HUES48 (cell line): ENCODE measurements around the gene AK4.

Experiments
- H3K27ac ChIP-seq: one replicate; pipeline ENCODE4 v1.7.0; 2013; ENCODE audit warnings: low read depth, low read length, inconsistent platforms
- H3K27me3 ChIP-seq: 2 replicates; pipeline ENCODE4 v1.6.1; 2013; ENCODE audit warnings: mild to moderate bottlenecking, low read length; ENCODE audit not compliant: control insufficient read depth, insufficient read depth
- H3K36me3 ChIP-seq: 2 replicates; pipeline ENCODE4 v1.6.1; 2013; ENCODE audit warnings: low read length; ENCODE audit not compliant: control insufficient read depth, insufficient read depth
- H3K4me1 ChIP-seq: 2 replicates; pipeline ENCODE4 v1.6.1; 2013; ENCODE audit warnings: mild to moderate bottlenecking, low read length; ENCODE audit not compliant: control insufficient read depth, insufficient read depth
- H3K4me3 ChIP-seq: 2 replicates; pipeline ENCODE4 v1.5.1; 2013; ENCODE audit warnings: mild to moderate bottlenecking, low read depth, low read length
- H3K9ac ChIP-seq: 2 replicates; pipeline ENCODE4 v1.6.1; 2013; ENCODE audit warnings: mild to moderate bottlenecking, low read depth, low read length, moderate library complexity
- H3K9me3 ChIP-seq: 2 replicates; pipeline ENCODE4 v1.6.1; 2013; ENCODE audit warnings: low read length; ENCODE audit not compliant: control insufficient read depth, insufficient read depth

AK4 gene

DNA sequence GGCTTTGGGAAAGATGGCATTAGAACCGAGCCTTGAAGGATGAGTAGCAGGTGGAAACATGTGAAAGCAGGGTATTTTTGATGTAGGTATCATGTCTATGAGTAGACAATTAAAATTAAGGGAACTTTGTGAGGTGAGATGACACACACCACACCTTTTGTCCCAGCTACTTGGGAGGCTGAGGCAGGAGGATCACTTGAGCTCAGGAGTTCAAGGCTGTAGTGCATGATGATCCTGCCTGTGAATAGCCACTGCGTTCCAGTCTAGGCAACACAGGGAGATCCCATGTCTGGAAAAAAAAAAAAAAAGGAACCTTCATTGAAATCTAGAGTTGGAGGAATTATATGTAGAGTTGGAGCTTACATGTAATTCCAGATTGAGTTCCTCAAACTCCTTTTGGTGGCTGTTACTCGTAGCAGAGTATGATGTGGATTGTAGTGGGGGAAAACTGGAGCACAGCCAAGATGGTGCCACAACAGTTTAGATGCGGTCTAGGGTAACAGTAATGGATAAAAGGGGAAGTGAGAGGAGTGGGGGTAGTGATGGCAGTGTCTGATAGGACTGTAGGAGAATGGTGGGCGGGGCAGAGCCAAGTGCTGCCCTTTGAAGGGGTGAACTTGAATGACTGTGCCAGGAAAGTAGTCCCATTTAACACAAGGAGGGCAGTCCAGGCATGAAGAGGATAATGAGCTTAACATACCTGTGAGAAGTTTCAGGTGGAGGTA is 17.4 kb downstream of the AK4 start:
- H3K27ac ChIP-seq, result no peak overlapping the region

DNA sequence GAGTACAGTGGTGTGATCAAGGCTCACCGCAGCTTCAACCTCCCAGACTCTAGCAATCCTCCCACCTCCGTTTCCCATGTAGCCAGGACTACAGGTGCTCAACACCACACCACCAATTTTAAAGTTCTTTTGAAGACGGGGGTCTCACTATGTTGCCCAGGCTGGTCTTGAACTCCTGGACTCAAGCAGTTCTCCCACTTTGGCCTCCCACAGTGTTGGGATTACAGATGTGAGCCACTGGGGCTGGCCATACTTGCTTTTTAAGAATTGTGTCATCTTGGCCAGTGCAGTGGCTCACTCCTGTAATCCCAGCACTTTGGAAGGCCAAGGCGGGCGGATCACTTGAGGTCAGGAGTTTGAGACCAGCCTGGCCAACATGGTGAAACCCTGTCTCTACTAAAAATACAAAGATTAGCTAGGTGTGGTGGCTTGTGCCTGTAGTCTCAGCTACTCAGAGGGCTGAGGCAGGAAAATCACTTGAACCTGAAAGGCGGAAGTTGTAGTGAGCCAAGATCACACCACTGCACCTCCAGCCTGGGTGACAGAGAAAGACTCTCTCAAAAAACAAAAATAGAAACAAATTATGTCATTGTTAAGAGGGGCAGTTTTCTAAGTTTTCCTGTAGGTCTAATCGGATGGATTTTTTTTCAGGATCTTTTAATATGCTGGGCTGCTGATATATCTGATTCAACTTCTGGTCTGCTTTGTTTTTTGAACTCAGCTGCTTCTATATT is 18.7 kb downstream of the AK4 start:
- H3K27ac ChIP-seq, result no peak overlapping the region
- no peak overlapping the region for H3K4me3 ChIP-seq
- no peaks in the 10 kb centered on the region for H3K9me3 ChIP-seq
- H3K27me3 ChIP-seq, result no peaks in the 10 kb centered on the region
- H3K4me1 ChIP-seq, result peaks cover 26% of the 10 kb centered on the region
- H3K36me3 ChIP-seq, result no peaks in the 10 kb centered on the region
- no peak overlapping the region for H3K9ac ChIP-seq

More for the DNA sequence above, 17.4 kb downstream of the AK4 start:
- Histone ChIP-seq H3K4me3 (no peak overlapping the region), H3K9ac (no peak overlapping the region), H3K27me3 (no peaks in the 10 kb centered on the region), H3K36me3 (no peaks in the 10 kb centered on the region), H3K4me1 (peaks cover 26% of the 10 kb centered on the region), H3K9me3 (no peaks in the 10 kb centered on the region)

DNA sequence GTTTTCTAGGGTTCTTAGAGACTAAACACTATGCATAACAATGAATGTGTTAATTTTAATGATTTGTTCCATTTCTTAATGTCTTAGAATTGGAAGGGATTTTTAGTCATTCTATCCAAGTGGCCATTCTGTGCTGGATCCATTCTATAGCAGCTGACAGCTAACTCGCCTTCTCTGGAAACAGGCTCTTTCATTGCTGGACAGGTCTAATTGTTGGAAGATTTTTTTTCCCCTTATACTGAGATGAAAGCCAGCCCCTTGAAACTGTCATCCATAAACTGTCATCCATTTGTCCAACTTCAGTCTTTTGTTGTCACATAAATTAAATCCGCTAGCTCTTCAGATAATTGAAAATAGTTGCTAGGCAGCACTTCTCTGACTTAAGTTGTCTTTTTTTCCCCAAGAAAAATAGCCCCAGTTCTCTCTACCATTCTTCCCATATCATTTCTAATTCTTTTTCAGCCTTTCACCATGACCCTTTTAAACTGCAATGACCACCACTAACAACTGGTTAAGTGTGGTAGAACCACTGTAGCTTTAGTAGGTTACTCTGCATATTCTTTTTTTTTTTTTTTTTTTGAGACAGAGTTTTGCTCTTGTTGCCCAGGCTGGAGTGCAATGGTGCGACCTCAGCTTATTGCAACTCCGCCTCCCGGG is 19.7 kb downstream of the AK4 start:
- Histone ChIP-seq H3K27me3 (no peaks in the 10 kb centered on the region), H3K27ac (no peak overlapping the region), H3K36me3 (no peaks in the 10 kb centered on the region), H3K4me3 (no peak overlapping the region), H3K9me3 (no peaks in the 10 kb centered on the region), H3K9ac (no peak overlapping the region), H3K4me1 (peaks cover 26% of the 10 kb centered on the region)

DNA sequence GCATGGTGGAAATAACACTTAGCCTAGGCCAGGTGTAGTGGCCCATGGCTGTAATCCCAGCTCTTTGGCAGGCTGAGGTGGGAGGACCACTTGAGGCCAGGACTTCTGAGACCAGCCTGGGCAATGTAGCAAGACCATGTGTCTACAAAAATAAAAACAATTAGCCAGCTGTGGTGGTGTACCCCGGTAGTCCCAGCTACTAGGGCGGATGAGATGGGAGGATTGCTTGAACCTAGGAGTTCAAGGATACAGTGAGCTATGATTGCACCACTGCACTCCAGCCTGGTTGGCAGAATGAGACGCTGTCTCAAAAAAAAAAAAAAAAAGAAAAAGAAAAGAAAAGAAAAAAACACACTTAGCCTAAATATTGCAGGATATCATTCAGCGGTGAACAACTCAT is 20.9 kb downstream of the AK4 start:
- no peaks in the 10 kb centered on the region for H3K27me3 ChIP-seq

DNA sequence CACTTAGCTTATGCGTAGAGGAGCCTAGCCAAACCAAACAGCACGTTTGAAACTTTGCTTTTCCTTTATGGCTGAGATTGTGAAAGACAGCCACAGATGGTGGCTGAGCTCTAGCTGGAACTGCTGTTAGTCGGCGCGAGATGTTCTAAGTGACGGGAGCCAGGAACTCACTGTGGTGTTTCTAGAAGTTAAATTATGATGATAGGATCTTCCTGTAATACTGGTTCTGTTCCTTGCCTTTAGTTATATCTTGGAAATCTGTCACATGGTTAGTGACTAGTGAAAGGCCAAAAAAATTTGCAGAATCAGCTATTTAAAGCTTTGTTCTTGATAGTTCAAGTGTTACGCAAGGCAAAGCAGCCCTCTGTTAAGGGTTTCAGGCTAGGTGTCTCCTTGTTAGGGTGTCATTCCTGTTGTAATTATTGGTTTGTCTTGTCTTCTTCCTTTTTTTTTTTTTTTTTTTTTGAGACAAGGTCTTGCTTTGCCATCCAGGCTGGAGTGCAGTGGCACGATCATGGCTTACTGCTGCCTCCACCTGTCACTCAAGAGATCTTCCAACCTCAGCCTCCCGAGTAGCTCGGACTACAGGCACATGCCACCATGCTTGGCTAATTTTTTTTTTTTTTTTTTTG is 22.6 kb downstream of the AK4 start:
- H3K4me1 ChIP-seq, result peaks cover 32% of the 10 kb centered on the region
- no peaks in the 10 kb centered on the region for H3K27me3 ChIP-seq
- H3K36me3 ChIP-seq, result no peaks in the 10 kb centered on the region
- H3K9ac ChIP-seq, result no peak overlapping the region
- H3K4me3 ChIP-seq, result no peak overlapping the region
- H3K9me3 ChIP-seq, result no peaks in the 10 kb centered on the region
- H3K27ac ChIP-seq, result no peak overlapping the region

More for the DNA sequence above, 20.9 kb downstream of the AK4 start:
- no peaks in the 10 kb centered on the region for H3K9me3 ChIP-seq
- no peak overlapping the region for H3K27ac ChIP-seq
- no peak overlapping the region for H3K9ac ChIP-seq
- no peak overlapping the region for H3K4me3 ChIP-seq
- no peaks in the 10 kb centered on the region for H3K36me3 ChIP-seq
- H3K4me1 ChIP-seq, result peaks cover 26% of the 10 kb centered on the region

DNA sequence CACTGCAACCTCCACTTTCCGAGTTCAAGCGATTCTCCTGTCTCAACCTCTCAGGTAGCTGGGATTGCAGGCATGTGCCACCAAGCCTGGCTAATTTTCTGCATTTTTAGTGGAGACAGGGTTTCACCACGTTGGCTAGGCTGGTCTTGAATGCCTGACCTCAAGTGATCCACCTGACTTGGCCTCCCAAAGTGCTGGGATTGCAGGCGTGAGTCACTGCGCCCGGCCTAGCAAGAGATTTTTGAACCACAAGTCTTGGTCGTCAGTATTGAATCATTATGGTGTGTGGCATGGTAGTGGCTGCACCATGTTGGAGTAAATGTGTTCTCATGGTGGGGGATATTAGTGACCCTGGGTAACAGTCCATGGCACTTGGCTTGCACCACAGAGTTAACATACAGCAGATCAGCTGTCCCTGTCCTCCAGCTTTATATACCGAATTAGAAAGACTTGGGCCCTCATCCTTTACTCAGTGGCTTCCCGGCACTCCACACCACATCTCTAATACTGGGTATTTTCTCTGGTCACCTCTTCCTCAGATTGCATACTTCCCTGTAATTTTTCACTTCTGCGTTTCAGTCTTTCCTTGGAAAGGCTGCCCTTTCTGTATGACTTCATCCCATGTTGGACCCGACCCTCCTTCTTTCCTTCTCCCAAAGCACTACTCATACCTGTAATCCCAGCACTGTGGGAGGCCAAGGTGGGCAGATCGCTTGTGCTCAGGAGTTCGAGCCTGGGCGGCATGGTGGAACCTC is 25.1 kb downstream of the AK4 start:
- no peak overlapping the region for H3K27ac ChIP-seq
- no peak overlapping the region for H3K4me3 ChIP-seq
- H3K27me3 ChIP-seq, result no peaks in the 10 kb centered on the region
- peaks cover 37% of the 10 kb centered on the region for H3K4me1 ChIP-seq
- H3K36me3 ChIP-seq, result no peaks in the 10 kb centered on the region
- H3K9me3 ChIP-seq, result no peaks in the 10 kb centered on the region
- H3K9ac ChIP-seq, result no peak overlapping the region

DNA sequence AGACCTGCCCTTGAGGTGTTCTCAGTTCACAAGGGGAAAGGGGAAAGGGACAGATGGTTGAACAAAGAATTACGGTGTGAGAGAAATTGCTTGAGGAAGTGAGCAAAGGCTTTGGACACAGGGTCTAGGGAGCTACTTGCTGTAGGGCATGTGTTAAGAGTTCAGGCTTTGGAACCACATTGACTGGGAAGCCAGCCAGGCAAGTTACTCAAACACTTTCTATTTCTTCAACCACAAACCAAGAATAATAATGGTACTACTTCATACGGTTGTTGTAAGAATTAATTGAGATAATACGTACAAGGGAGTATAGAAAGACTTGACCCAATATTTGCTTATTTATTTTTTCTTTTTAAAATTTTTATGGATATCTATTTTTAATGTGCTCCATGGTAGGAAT is 26.6 kb downstream of the AK4 start:
- Histone ChIP-seq H3K4me3 (no peak overlapping the region), H3K9ac (no peak overlapping the region), H3K9me3 (no peaks in the 10 kb centered on the region), H3K27me3 (no peaks in the 10 kb centered on the region), H3K27ac (no peak overlapping the region), H3K4me1 (peaks cover 37% of the 10 kb centered on the region), H3K36me3 (no peaks in the 10 kb centered on the region)

DNA sequence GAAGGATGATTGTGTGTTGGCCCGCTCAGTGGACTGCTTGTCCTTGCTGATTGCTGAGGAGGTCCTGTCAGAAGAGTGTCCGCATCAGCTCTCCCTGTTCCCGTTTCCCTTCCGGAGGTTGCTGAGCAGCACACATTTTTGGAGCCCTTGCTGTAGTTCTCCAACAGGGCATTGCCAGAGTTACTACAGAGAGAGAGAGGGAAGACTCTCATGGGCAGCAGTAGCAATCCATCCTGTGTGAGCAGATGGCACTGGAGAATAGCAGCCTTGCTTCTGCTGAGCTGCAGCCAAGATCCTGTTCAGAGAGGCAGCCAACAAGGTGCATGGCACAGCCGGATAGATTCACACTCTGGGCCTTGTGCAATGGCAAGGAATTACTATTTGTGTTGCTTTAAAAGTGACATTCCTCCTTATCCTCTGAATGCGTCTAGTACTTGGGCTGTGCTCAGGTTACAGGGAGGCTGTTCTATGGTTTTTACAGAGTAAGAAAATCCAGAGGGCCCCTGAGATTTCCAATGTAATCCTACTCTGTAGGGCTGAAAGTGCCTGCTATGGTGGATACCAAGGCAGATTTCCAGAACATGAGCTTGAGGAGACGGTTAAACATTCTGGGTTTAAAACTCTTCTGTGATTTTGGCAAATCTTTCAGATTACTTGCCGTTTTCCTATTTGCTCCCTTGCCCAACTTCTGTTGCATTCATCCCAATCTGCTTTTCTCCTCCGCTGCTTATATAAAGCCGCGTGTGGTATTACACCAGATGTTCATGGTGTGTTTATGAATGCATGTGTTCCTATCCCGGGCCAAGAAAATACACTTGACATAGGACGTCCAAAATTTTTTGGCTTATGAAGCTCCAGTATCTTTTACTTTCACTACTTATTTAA is 27.4 kb downstream of the AK4 start:
- H3K4me1 ChIP-seq, result peaks cover 37% of the 10 kb centered on the region
- H3K36me3 ChIP-seq, result no peaks in the 10 kb centered on the region
- H3K4me3 ChIP-seq, result no peak overlapping the region
- no peak overlapping the region for H3K9ac ChIP-seq
- no peaks in the 10 kb centered on the region for H3K27me3 ChIP-seq
- H3K9me3 ChIP-seq, result no peaks in the 10 kb centered on the region
- no peak overlapping the region for H3K27ac ChIP-seq

DNA sequence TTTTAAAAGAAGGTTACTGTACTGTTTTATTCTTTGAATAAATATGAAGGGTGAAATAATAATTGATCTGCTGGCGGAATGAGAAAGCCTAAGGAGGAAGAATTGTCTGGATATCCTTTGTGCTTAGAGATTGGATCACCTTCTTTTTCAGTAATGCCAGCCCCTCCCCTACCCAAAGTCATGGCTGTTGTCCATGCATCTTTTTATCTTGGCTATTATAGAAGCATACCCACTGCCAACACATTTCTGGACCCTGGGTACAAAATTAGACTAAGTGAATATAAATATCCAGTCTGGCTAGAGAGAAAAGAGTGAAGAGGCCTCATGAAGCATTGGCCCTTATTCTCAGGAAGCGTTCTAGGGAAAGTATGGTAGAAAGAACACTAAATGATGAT is 28.1 kb downstream of the AK4 start:
- Histone ChIP-seq H3K4me1 (peaks cover 37% of the 10 kb centered on the region), H3K4me3 (no peak overlapping the region), H3K27me3 (no peaks in the 10 kb centered on the region), H3K36me3 (no peaks in the 10 kb centered on the region), H3K9ac (no peak overlapping the region), H3K27ac (no peak overlapping the region), H3K9me3 (no peaks in the 10 kb centered on the region)

DNA sequence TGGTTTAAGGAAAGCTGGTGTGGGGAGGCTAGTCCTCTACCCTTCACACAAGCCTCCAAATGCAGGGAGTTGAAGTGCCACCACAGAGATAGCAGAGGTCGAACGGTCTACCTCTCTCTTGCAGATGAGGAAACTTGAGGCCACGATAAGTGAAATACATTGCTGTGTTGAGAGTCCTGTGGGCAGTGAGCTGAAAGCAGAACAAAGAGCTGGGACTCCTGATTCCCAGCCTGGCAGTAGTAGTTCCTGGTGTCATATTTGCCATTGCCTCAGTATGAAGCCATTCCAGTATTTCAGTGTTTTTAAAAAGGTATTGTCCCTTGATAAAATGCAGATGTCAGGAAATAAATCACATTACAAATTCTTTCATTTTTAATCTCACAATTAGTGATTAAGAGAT is 28.6 kb downstream of the AK4 start:
- Histone ChIP-seq H3K9me3 (no peaks in the 10 kb centered on the region), H3K4me1 (peaks cover 37% of the 10 kb centered on the region), H3K9ac (no peak overlapping the region), H3K4me3 (no peak overlapping the region), H3K36me3 (no peaks in the 10 kb centered on the region), H3K27me3 (no peaks in the 10 kb centered on the region), H3K27ac (no peak overlapping the region)
